ENCODE data around the gene PPTC7.
A peak's percentile ranks its signal among the peaks of the same experiment; 100 is the strongest.
"Not testable (repeated sequence)": the region's sequence is repeated elsewhere in the genome, so short reads cannot be mapped to it uniquely, and the experiment has no call there.

The PPTC7 gene

DNA sequence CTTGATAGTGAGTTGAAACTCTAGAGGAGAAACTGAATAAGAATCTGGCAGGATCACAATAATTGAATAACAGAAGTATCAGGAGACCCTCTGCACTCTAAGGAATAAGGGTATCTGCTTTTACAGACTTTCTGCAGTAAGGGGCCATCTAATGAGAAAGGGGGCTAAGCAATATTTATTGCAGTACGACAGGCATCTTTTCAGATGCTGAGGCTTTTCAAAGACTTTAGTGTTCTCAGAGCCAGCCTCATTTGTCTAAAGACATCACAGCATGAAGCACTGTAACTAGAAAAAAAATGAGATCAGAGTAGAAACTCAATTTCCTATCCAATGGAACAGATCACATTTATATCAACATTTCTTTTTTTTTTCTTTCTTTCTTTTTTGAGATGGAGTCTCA is 22.2 kb downstream of the PPTC7 start:
- H3K4me3 ChIP-seq (ENCODE audit: severe bottlenecking) = no peak overlapping the region
- H3K4me1 ChIP-seq (ENCODE audit: insufficient read depth, poor library complexity, severe bottlenecking) = peaks cover 56% of the 10 kb centered on the region

DNA sequence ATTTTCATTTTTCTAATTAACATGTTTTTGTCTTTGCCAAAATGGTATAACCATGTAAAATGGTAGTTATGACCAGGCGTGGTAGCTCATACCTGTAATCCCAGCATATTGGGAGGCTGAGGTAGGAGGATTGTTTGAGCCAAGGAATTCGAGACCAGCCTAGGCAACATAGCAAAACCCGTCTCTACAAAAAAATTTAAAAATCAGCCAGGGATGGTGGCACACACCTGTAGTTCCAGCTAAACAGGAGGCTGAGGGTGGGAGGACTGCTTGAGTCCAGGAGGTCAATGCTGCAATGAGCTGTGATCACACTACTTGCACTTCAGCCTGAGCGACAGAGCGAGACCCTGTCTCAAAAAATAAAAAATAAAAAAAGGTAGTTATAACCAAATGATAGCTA is 23.1 kb downstream of the PPTC7 start:
- no peak for DNase-seq (ENCODE audit: low spot score)
- Histone ChIP-seq H3K36me3 (ENCODE audit: low read depth) (peaks cover 10% of the 10 kb centered on the region; the same call in 1 of the 2 replicates), H3K27ac (ENCODE audit: poor library complexity, severe bottlenecking) (no peak overlapping the region), H3K27me3 (ENCODE audit: insufficient read depth, poor library complexity, severe bottlenecking) (no peaks in the 10 kb centered on the region), H3K4me1 (ENCODE audit: insufficient read depth, poor library complexity, severe bottlenecking) (peaks cover 56% of the 10 kb centered on the region), H3K9me3 (ENCODE audit: severe bottlenecking) (no peaks in the 10 kb centered on the region), H3K4me3 (ENCODE audit: severe bottlenecking) (no peak overlapping the region)
- no peak for ATAC-seq (ENCODE audit: low read depth)
- TF ChIP-seq, protein P1, sequence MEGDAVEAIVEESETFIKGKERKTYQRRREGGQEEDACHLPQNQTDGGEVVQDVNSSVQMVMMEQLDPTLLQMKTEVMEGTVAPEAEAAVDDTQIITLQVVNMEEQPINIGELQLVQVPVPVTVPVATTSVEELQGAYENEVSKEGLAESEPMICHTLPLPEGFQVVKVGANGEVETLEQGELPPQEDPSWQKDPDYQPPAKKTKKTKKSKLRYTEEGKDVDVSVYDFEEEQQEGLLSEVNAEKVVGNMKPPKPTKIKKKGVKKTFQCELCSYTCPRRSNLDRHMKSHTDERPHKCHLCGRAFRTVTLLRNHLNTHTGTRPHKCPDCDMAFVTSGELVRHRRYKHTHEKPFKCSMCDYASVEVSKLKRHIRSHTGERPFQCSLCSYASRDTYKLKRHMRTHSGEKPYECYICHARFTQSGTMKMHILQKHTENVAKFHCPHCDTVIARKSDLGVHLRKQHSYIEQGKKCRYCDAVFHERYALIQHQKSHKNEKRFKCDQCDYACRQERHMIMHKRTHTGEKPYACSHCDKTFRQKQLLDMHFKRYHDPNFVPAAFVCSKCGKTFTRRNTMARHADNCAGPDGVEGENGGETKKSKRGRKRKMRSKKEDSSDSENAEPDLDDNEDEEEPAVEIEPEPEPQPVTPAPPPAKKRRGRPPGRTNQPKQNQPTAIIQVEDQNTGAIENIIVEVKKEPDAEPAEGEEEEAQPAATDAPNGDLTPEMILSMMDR (IDR thresholded peaks at IDR 0.05; ENCODE audit: poor library complexity, severe bottlenecking) = no peak

More for the DNA sequence above, 22.2 kb downstream of the PPTC7 start:
- Histone ChIP-seq H3K27ac (ENCODE audit: poor library complexity, severe bottlenecking) (peak overlapping the region; percentile 94), H3K27me3 (ENCODE audit: insufficient read depth, poor library complexity, severe bottlenecking) (no peaks in the 10 kb centered on the region), H3K36me3 (ENCODE audit: low read depth) (peaks cover 10% of the 10 kb centered on the region; the same call in 1 of the 2 replicates), H3K9me3 (ENCODE audit: severe bottlenecking) (no peaks in the 10 kb centered on the region)
- no peak for ATAC-seq (ENCODE audit: low read depth)
- TF ChIP-seq, protein P1 (IDR thresholded peaks at IDR 0.05; ENCODE audit: poor library complexity, severe bottlenecking) = no peak
- DNase-seq (ENCODE audit: low spot score) = no peak

DNA sequence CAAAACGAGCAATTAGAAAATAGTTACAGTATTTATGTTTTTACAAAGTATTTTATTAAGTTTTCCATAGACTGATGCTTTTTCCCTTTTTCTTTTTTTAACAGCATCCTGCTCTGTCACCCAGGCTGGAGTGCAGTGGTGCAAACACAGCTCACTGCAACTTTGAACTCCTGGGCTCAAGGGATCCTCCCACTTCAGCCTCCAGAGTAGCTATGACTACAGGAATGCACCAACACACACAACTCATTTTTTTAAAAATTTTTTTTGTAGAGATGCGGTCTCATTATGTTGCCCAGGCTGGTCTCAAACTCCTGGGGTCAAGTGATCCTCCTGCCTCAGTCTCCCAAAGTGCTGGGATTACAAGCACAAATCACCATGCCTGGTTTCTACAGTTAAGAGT is 24.2 kb downstream of the PPTC7 start:
- ATAC-seq (ENCODE audit: low read depth); H3K27ac ChIP-seq (ENCODE audit: poor library complexity, severe bottlenecking); DNase-seq (ENCODE audit: low spot score); H3K9me3 ChIP-seq (ENCODE audit: severe bottlenecking); H3K4me3 ChIP-seq (ENCODE audit: severe bottlenecking); H3K27me3 ChIP-seq (ENCODE audit: insufficient read depth, poor library complexity, severe bottlenecking): not testable (repeated sequence)
- H3K4me1 ChIP-seq (ENCODE audit: insufficient read depth, poor library complexity, severe bottlenecking) = peaks cover 47% of the 10 kb centered on the region
- peaks cover 10% of the 10 kb centered on the region; the same call in 1 of the 2 replicates for H3K36me3 ChIP-seq (ENCODE audit: low read depth)

DNA sequence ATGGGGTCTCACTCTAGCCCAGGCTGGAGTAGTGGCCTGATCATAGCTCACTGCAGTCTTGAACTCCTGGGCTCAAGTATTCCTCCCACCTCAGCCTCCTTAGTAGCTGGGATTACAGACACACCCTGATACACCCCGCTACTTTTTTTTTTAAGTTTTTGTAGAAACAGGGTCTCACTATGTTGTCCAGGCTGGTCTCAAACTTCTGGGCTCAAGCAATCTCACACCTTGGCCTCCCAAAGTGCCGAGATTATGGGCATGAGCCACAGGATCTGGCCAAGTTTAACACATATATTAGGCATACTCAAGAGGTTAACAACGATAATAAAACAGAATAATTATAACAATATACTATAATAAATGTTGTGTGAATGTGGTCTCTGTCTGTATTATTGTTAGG is 25.8 kb downstream of the PPTC7 start:
- Histone ChIP-seq H3K27me3 (ENCODE audit: insufficient read depth, poor library complexity, severe bottlenecking) (no peaks in the 10 kb centered on the region), H3K4me3 (ENCODE audit: severe bottlenecking) (no peak overlapping the region), H3K9me3 (ENCODE audit: severe bottlenecking) (no peaks in the 10 kb centered on the region), H3K36me3 (ENCODE audit: low read depth) (peaks cover 10% of the 10 kb centered on the region; the same call in 1 of the 2 replicates), H3K27ac (ENCODE audit: poor library complexity, severe bottlenecking) (peak overlapping the region; percentile 80), H3K4me1 (ENCODE audit: insufficient read depth, poor library complexity, severe bottlenecking) (peaks cover 33% of the 10 kb centered on the region)
- DNase-seq (ENCODE audit: low spot score) (no peak), ATAC-seq (ENCODE audit: low read depth) (no peak)
- TF ChIP-seq, protein P1 (IDR thresholded peaks at IDR 0.05; ENCODE audit: poor library complexity, severe bottlenecking) = no peak

DNA sequence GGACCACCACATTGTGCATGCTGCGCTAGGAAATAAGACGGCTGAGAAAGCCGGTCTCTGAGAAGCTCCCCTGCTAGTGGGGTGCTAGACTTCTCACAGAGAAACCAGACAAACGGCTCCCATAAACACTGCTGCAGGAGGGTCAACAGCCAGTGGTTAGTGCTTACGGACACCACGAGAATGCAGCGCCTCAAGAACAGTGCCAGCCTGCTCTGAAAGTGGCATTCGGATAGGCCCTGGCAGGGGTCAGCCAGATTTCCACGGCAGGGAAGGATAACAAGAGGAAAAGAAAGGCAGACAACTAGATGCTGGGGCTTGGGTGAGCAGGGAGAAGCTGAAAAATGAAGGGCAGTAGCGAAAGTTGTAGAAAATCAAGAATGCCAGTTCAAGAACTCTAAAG is 26.4 kb downstream of the PPTC7 start:
- Histone ChIP-seq H3K4me3 (ENCODE audit: severe bottlenecking) (no peak overlapping the region), H3K27ac (ENCODE audit: poor library complexity, severe bottlenecking) (peak overlapping the region; percentile 80), H3K4me1 (ENCODE audit: insufficient read depth, poor library complexity, severe bottlenecking) (peaks cover 32% of the 10 kb centered on the region), H3K36me3 (ENCODE audit: low read depth) (peaks cover 12% of the 10 kb centered on the region), H3K27me3 (ENCODE audit: insufficient read depth, poor library complexity, severe bottlenecking) (no peaks in the 10 kb centered on the region), H3K9me3 (ENCODE audit: severe bottlenecking) (no peaks in the 10 kb centered on the region)
- no peak for DNase-seq (ENCODE audit: low spot score)
- TF ChIP-seq, protein P1 (IDR thresholded peaks at IDR 0.05; ENCODE audit: poor library complexity, severe bottlenecking) = no peak
- no peak for ATAC-seq (ENCODE audit: low read depth)
